PFSK-1 (cell line): ENCODE measurements around the gene LY9.

Experiments used
- POLR2AphosphoS5 ChIP-seq: IDR thresholded peaks from 2 replicates; pipeline ENCODE4 v1.6.1; 2012; ENCODE audit warnings: low read depth, mild to moderate bottlenecking, control low read depth, low read length, moderate library complexity
- SIN3A ChIP-seq: IDR thresholded peaks from 2 replicates; pipeline ENCODE4 v1.6.1; 2012; ENCODE audit warnings: mild to moderate bottlenecking, low read length, moderate library complexity, borderline replicate concordance; ENCODE audit not compliant: insufficient read depth
- TAF1 ChIP-seq: IDR thresholded peaks from 2 replicates; pipeline ENCODE4 v1.6.1; 2012; ENCODE audit warnings: low read length, control low read depth, borderline replicate concordance; ENCODE audit not compliant: insufficient read depth

DNA sequence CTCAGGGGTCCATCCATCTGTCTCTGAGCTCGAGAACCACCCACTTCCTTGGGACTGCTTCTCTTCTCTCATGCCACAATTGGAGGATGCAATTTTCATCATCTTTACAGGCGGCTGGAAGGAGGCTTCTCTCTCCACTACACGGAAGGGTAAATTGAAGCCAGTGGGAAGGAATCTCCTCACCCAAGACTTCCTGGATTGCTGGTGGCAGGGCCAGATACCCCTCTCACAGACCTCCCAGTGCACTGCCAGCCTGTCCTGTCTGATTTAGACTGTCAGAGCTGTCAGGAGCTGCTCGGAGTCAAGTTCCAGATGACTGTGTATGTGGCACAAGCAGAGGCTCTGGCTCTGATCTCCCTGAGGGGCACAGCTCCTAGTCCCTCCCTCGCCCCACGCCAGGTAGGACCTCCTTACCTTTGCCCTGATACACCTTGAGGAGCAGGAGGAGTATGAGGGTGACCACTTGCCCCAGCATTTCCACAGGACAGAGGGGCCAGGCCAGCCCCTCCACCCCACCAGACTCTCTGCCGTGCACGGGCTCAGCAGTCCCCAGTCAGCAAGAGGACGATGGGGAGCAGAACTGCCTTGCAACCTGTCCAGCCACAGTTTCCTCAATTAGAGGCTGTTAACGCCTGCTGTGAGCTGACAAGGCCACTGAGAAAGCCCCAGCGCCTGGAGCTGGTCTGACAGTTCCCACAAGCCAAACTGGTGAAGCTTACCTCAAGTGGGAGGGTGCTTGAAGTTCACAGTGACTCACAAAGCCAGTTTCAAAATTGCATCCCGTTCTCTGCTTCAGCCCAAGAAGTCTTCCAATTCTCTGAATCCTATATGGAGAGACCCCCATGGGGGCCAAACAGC, 66.5 kb downstream of the LY9 start, which contains the start of gene CD244:
- no peak for TF ChIP-seq POLR2AphosphoS5
- TF ChIP-seq TAF1: no peak
- TF ChIP-seq SIN3A: no peak
